ENCODE data around the gene CSTF2T. TPM values are rescaled to one million over a fixed set of nuclear protein-coding genes. Genes with fewer than 3 reads are reported as not detected.

CSTF2T gene
- total and polyA plus RNA-seq, 9 donors = 22.1 to 40.9 (median 32.4) TPM

- WGBS (ENCODE audit: insufficient coverage) = no CpG with 5 or more reads among the region's 7 CpGs
- no peak for DNase-seq
- no peaks in the 10 kb centered on the region for H3K36me3 ChIP-seq (ENCODE audit: control insufficient read depth, insufficient read depth, low read length)
Observed at GRCh38 chr10:51729822-51730555, 30.6 kb upstream of the CSTF2T start.

GRCh38 chr10:51724038-51724437 is 24.6 kb upstream of the CSTF2T start:
- DNase-seq = no peak
- WGBS (ENCODE audit: insufficient coverage) = no CpG with 5 or more reads among the region's 1 CpG
- H3K4me1 ChIP-seq (ENCODE audit: control insufficient read depth, insufficient read depth, low read length) = no peaks in the 10 kb centered on the region
- no peak overlapping the region for H3K4me3 ChIP-seq (ENCODE audit: low read length)
- no peak overlapping the region for H3K27ac ChIP-seq (ENCODE audit: low read length)
- no peaks in the 10 kb centered on the region for H3K9me3 ChIP-seq (replicated peaks; ENCODE audit: control insufficient read depth, low read depth, low read length)
- no peaks in the 10 kb centered on the region for H3K36me3 ChIP-seq (ENCODE audit: control insufficient read depth, insufficient read depth, low read length)
- H3K27me3 ChIP-seq (ENCODE audit: control insufficient read depth, insufficient read depth, low read length) = no peaks in the 10 kb centered on the region

More at GRCh38 chr10:51729822-51730555, 30.6 kb upstream of the CSTF2T start:
- no peaks in the 10 kb centered on the region for H3K9me3 ChIP-seq (replicated peaks; ENCODE audit: control insufficient read depth, low read depth, low read length)
- no peaks in the 10 kb centered on the region for H3K27me3 ChIP-seq (ENCODE audit: control insufficient read depth, insufficient read depth, low read length)
- H3K27ac ChIP-seq (ENCODE audit: low read length) = no peak overlapping the region
- H3K4me3 ChIP-seq (ENCODE audit: low read length) = no peak overlapping the region
- no peaks in the 10 kb centered on the region for H3K4me1 ChIP-seq (ENCODE audit: control insufficient read depth, insufficient read depth, low read length)

- Histone ChIP-seq H3K27me3 (ENCODE audit: control insufficient read depth, insufficient read depth, low read length) (no peaks in the 10 kb centered on the region), H3K9me3 (replicated peaks; ENCODE audit: control insufficient read depth, low read depth, low read length) (no peaks in the 10 kb centered on the region), H3K36me3 (ENCODE audit: control insufficient read depth, insufficient read depth, low read length) (no peaks in the 10 kb centered on the region), H3K27ac (ENCODE audit: low read length) (no peak overlapping the region), H3K4me1 (ENCODE audit: control insufficient read depth, insufficient read depth, low read length) (no peaks in the 10 kb centered on the region), H3K4me3 (ENCODE audit: low read length) (no peak overlapping the region)
- no peak for DNase-seq
Observed at GRCh38 chr10:51718804-51719291, 19.5 kb upstream of the CSTF2T start.

- Histone ChIP-seq H3K27ac (ENCODE audit: low read length) (no peak overlapping the region), H3K4me3 (ENCODE audit: low read length) (no peak overlapping the region), H3K36me3 (ENCODE audit: control insufficient read depth, insufficient read depth, low read length) (no peaks in the 10 kb centered on the region), H3K27me3 (ENCODE audit: control insufficient read depth, insufficient read depth, low read length) (no peaks in the 10 kb centered on the region), H3K9me3 (replicated peaks; ENCODE audit: control insufficient read depth, low read depth, low read length) (no peaks in the 10 kb centered on the region), H3K4me1 (ENCODE audit: control insufficient read depth, insufficient read depth, low read length) (no peaks in the 10 kb centered on the region)
- no peak for DNase-seq
- WGBS (ENCODE audit: insufficient coverage) = no CpG with 5 or more reads among the region's 4 CpGs
Observed at GRCh38 chr10:51716981-51717380, 17.6 kb upstream of the CSTF2T start.

- Histone ChIP-seq H3K27ac (ENCODE audit: low read length) (no peak overlapping the region), H3K4me3 (ENCODE audit: low read length) (no peak overlapping the region), H3K36me3 (ENCODE audit: control insufficient read depth, insufficient read depth, low read length) (no peaks in the 10 kb centered on the region), H3K27me3 (ENCODE audit: control insufficient read depth, insufficient read depth, low read length) (no peaks in the 10 kb centered on the region), H3K4me1 (ENCODE audit: control insufficient read depth, insufficient read depth, low read length) (no peaks in the 10 kb centered on the region), H3K9me3 (replicated peaks; ENCODE audit: control insufficient read depth, low read depth, low read length) (no peaks in the 10 kb centered on the region)
- no peak for DNase-seq
- WGBS (ENCODE audit: insufficient coverage) = no CpG with 5 or more reads among the region's 1 CpG
Observed at GRCh38 chr10:51711519-51711891, 12.1 kb upstream of the CSTF2T start.

- no peak overlapping the region for H3K27ac ChIP-seq (ENCODE audit: low read length)
- H3K27me3 ChIP-seq (ENCODE audit: control insufficient read depth, insufficient read depth, low read length) = no peaks in the 10 kb centered on the region
- no peaks in the 10 kb centered on the region for H3K9me3 ChIP-seq (replicated peaks; ENCODE audit: control insufficient read depth, low read depth, low read length)
- no peaks in the 10 kb centered on the region for H3K36me3 ChIP-seq (ENCODE audit: control insufficient read depth, insufficient read depth, low read length)
- no CpG with 5 or more reads among the region's 2 CpGs for WGBS (ENCODE audit: insufficient coverage)
- no peak overlapping the region for H3K4me3 ChIP-seq (ENCODE audit: low read length)
- no peak for DNase-seq
- peaks cover 2% of the 10 kb centered on the region for H3K4me1 ChIP-seq (ENCODE audit: control insufficient read depth, insufficient read depth, low read length)
Observed at GRCh38 chr10:51709324-51709972, 10.1 kb upstream of the CSTF2T start.

GRCh38 chr10:51708609-51709008 is 9.2 kb upstream of the CSTF2T start:
- H3K4me1 ChIP-seq (ENCODE audit: control insufficient read depth, insufficient read depth, low read length) = peaks cover 2% of the 10 kb centered on the region
- no peaks in the 10 kb centered on the region for H3K27me3 ChIP-seq (ENCODE audit: control insufficient read depth, insufficient read depth, low read length)
- no peaks in the 10 kb centered on the region for H3K36me3 ChIP-seq (ENCODE audit: control insufficient read depth, insufficient read depth, low read length)
- no peak for DNase-seq
- H3K9me3 ChIP-seq (replicated peaks; ENCODE audit: control insufficient read depth, low read depth, low read length) = no peaks in the 10 kb centered on the region
- WGBS (ENCODE audit: insufficient coverage) = 33% methylated on average over 1 of the region's 2 CpGs
- no peak overlapping the region for H3K27ac ChIP-seq (ENCODE audit: low read length)
- H3K4me3 ChIP-seq (ENCODE audit: low read length) = no peak overlapping the region

GRCh38 chr10:51707821-51708424 is 8.5 kb upstream of the CSTF2T start:
- Histone ChIP-seq H3K36me3 (ENCODE audit: control insufficient read depth, insufficient read depth, low read length) (no peaks in the 10 kb centered on the region), H3K4me3 (ENCODE audit: low read length) (no peak overlapping the region), H3K9me3 (replicated peaks; ENCODE audit: control insufficient read depth, low read depth, low read length) (no peaks in the 10 kb centered on the region), H3K27me3 (ENCODE audit: control insufficient read depth, insufficient read depth, low read length) (no peaks in the 10 kb centered on the region), H3K27ac (ENCODE audit: low read length) (no peak overlapping the region), H3K4me1 (ENCODE audit: control insufficient read depth, insufficient read depth, low read length) (peaks cover 2% of the 10 kb centered on the region)
- no peak for DNase-seq
- no CpG with 5 or more reads among the region's 5 CpGs for WGBS (ENCODE audit: insufficient coverage)

- Histone ChIP-seq H3K27me3 (ENCODE audit: control insufficient read depth, insufficient read depth, low read length) (no peaks in the 10 kb centered on the region), H3K4me1 (ENCODE audit: control insufficient read depth, insufficient read depth, low read length) (peaks cover 2% of the 10 kb centered on the region), H3K9me3 (replicated peaks; ENCODE audit: control insufficient read depth, low read depth, low read length) (no peaks in the 10 kb centered on the region), H3K36me3 (ENCODE audit: control insufficient read depth, insufficient read depth, low read length) (no peaks in the 10 kb centered on the region), H3K27ac (ENCODE audit: low read length) (no peak overlapping the region), H3K4me3 (ENCODE audit: low read length) (no peak overlapping the region)
- DNase-seq = no peak
- WGBS (ENCODE audit: insufficient coverage) = 73% methylated on average over 2 of the region's 6 CpGs
Observed at GRCh38 chr10:51707392-51707791, 8.0 kb upstream of the CSTF2T start.

- no CpG with 5 or more reads among the region's 3 CpGs for WGBS (ENCODE audit: insufficient coverage)
- Histone ChIP-seq H3K27me3 (ENCODE audit: control insufficient read depth, insufficient read depth, low read length) (no peaks in the 10 kb centered on the region), H3K4me1 (ENCODE audit: control insufficient read depth, insufficient read depth, low read length) (peaks cover 2% of the 10 kb centered on the region), H3K9me3 (replicated peaks; ENCODE audit: control insufficient read depth, low read depth, low read length) (no peaks in the 10 kb centered on the region), H3K4me3 (ENCODE audit: low read length) (no peak overlapping the region), H3K36me3 (ENCODE audit: control insufficient read depth, insufficient read depth, low read length) (no peaks in the 10 kb centered on the region), H3K27ac (ENCODE audit: low read length) (no peak overlapping the region)
- peak; percentile 91 for DNase-seq
Observed at GRCh38 chr10:51706225-51706624, 6.8 kb upstream of the CSTF2T start.

Measured in muscle of leg (tissue), 11 donors.